Measurements from ENCODE around the gene EYA4.
"Not testable (repeated sequence)": the region's sequence is repeated elsewhere in the genome, so short reads cannot be mapped to it uniquely, and the experiment has no call there.

EYA4 gene

GRCh38 chr6:133393891-133394290 lies 152.7 kb downstream of the EYA4 start:
- DNase-seq (ENCODE audit: extremely low read depth in 1 of 2, low read depth in 1 of 2) = no peak

- no peak for DNase-seq (ENCODE audit: extremely low read depth in 1 of 2, low read depth in 1 of 2)
These were observed 153.5 kb downstream of the EYA4 start for GRCh38 chr6:133394630-133395029.

- DNase-seq (ENCODE audit: extremely low read depth in 1 of 2, low read depth in 1 of 2) = no peak
These were observed 155.3 kb downstream of the EYA4 start for GRCh38 chr6:133396233-133396983.

GRCh38 chr6:133396984-133397348 lies 155.8 kb downstream of the EYA4 start:
- no peak for DNase-seq (ENCODE audit: extremely low read depth in 1 of 2, low read depth in 1 of 2)

- not testable (repeated sequence) for DNase-seq (ENCODE audit: extremely low read depth in 1 of 2, low read depth in 1 of 2)
These were observed 156.4 kb downstream of the EYA4 start for GRCh38 chr6:133397601-133398000.

- DNase-seq (ENCODE audit: extremely low read depth in 1 of 2, low read depth in 1 of 2) = no peak
These were observed 158.3 kb downstream of the EYA4 start for GRCh38 chr6:133399426-133399825.

- DNase-seq (ENCODE audit: extremely low read depth in 1 of 2, low read depth in 1 of 2) = no peak
These were observed 163.0 kb downstream of the EYA4 start for GRCh38 chr6:133404151-133404550.

- DNase-seq (ENCODE audit: extremely low read depth in 1 of 2, low read depth in 1 of 2) = no peak
These were observed 163.6 kb downstream of the EYA4 start for GRCh38 chr6:133404728-133405127.

- no peak for DNase-seq (ENCODE audit: extremely low read depth in 1 of 2, low read depth in 1 of 2)
These were observed 166.4 kb downstream of the EYA4 start for GRCh38 chr6:133407320-133408100.

- DNase-seq (ENCODE audit: extremely low read depth in 1 of 2, low read depth in 1 of 2) = no peak
These were observed 167.0 kb downstream of the EYA4 start for GRCh38 chr6:133408132-133408531.

- DNase-seq (ENCODE audit: extremely low read depth in 1 of 2, low read depth in 1 of 2) = no peak
These were observed 167.4 kb downstream of the EYA4 start for GRCh38 chr6:133408543-133408942.

GRCh38 chr6:133410638-133411435 lies 169.7 kb downstream of the EYA4 start:
- DNase-seq (ENCODE audit: extremely low read depth in 1 of 2, low read depth in 1 of 2) = no peak

- no peak for DNase-seq (ENCODE audit: extremely low read depth in 1 of 2, low read depth in 1 of 2)
These were observed 170.6 kb downstream of the EYA4 start for GRCh38 chr6:133411757-133412156.

GRCh38 chr6:133415262-133415661 lies 174.1 kb downstream of the EYA4 start:
- DNase-seq (ENCODE audit: extremely low read depth in 1 of 2, low read depth in 1 of 2) = no peak

GRCh38 chr6:133418108-133418507 lies 177.0 kb downstream of the EYA4 start:
- no peak for DNase-seq (ENCODE audit: extremely low read depth in 1 of 2, low read depth in 1 of 2)

GRCh38 chr6:133423242-133423641 lies 182.1 kb downstream of the EYA4 start:
- DNase-seq (ENCODE audit: extremely low read depth in 1 of 2, low read depth in 1 of 2) = no peak

- no peak for DNase-seq (ENCODE audit: extremely low read depth in 1 of 2, low read depth in 1 of 2)
These were observed 183.2 kb downstream of the EYA4 start for GRCh38 chr6:133424359-133424758.

GRCh38 chr6:133426038-133426437 lies 184.9 kb downstream of the EYA4 start:
- DNase-seq (ENCODE audit: extremely low read depth in 1 of 2, low read depth in 1 of 2) = no peak

- DNase-seq (ENCODE audit: extremely low read depth in 1 of 2, low read depth in 1 of 2) = no peak
These were observed 187.1 kb downstream of the EYA4 start for GRCh38 chr6:133428295-133428694.

- no peak for DNase-seq (ENCODE audit: extremely low read depth in 1 of 2, low read depth in 1 of 2)
These were observed 189.4 kb downstream of the EYA4 start for GRCh38 chr6:133430530-133430929.

GRCh38 chr6:133431031-133431430 lies 189.9 kb downstream of the EYA4 start:
- DNase-seq (ENCODE audit: extremely low read depth in 1 of 2, low read depth in 1 of 2) = no peak
